GM12878 (cell line): Measurements from ENCODE around the gene CATSPERD. TPM values are rescaled to one million over a fixed set of nuclear protein-coding genes. Genes with fewer than 3 reads are reported as not detected.

Source experiments
- ATAC-seq: fragments of 200-7000 bp; cut with Tn5 transposase; 3 replicates; pipeline ENCODE4 v1.9.1; 2020; ENCODE audit warnings: mild to moderate bottlenecking, moderate library complexity
- BruUV-seq: library from RNA; stranded (reverse); fragments of 400-500 nt; replicated peaks from 2 replicates; lab custom pipeline; 2021; lab: Mats Ljungman, UMichigan
- CTCF ChIA-PET: fragments of 300-600 bp; sonication (Branson Sonifier 250); formaldehyde crosslinking; extraction: SDS; loops from one replicate; lab custom pipeline; 2021; ENCODE audit warnings: inconsistent platforms; lab: Yijun Ruan, JAX
- POLR2A ChIA-PET: fragments of 350-600 bp; formaldehyde crosslinking; extraction: SDS; loops from one replicate; lab custom pipeline; 2021; ENCODE audit warnings: inconsistent platforms; lab: Charles Lee
- RAD21 ChIA-PET: fragments of 300-600 bp; sonication (Branson Sonifier 250); formaldehyde crosslinking; loops from one replicate; lab custom pipeline; 2023; ENCODE audit warnings: antibody characterized with exemption; ENCODE audit not compliant: unreplicated experiment; lab: Charles Lee
- SMC1A ChIA-PET: fragments of 300-600 bp; sonication (Branson Sonifier 250); formaldehyde crosslinking; loops from one replicate; lab custom pipeline; 2023; ENCODE audit not compliant: unreplicated experiment, uncharacterized antibody; lab: Charles Lee
- DNase-seq: peaks from one replicate; pipeline ENCODE4 v3.0.0-alpha.2; 2011; ENCODE audit warnings: low read depth, low spot score
- FAIRE-seq: peaks from 3 replicates; lab custom pipeline; 2011; peaks lifted over from hg19 to GRCh38; lab: Jason Lieb, UNC
- H2AFZ ChIP-seq: 2 replicates; pipeline ENCODE4 v1.6.0; 2011; ENCODE audit warnings: low read depth, low read length, control low read depth; ENCODE audit not compliant: control insufficient read depth
- H3K27ac ChIP-seq: 2 replicates; pipeline ENCODE4 v1.5.1; 2011; ENCODE audit warnings: control low read depth; ENCODE audit not compliant: control insufficient read depth, insufficient read depth
- H3K27me3 ChIP-seq, 2 experiments: replicated peaks in 1 of 2; 2 replicates each; pipeline versions ENCODE4 v1.6.0 to v1.6.1; 2011; ENCODE audit warnings: low read length in 1 of 2; ENCODE audit not compliant: control insufficient read depth in 2 of 2, insufficient read depth in 2 of 2
- H3K36me3 ChIP-seq, 2 experiments: 2 replicates each; pipeline ENCODE4 v1.5.1; 2011; ENCODE audit warnings: low read length in 1 of 2; ENCODE audit not compliant: control insufficient read depth in 2 of 2, insufficient read depth in 2 of 2
- H3K4me1 ChIP-seq: 2 replicates; pipeline ENCODE4 v1.6.1; 2011; ENCODE audit warnings: mild to moderate bottlenecking, low read length, moderate library complexity, mixed read lengths; ENCODE audit not compliant: control insufficient read depth, insufficient read depth
- H3K4me2 ChIP-seq: 2 replicates; pipeline ENCODE4 v1.6.0; 2011; ENCODE audit warnings: control low read depth; ENCODE audit not compliant: control insufficient read depth, insufficient read depth
- H3K4me3 ChIP-seq: fragments of 200-600 bp; sonication (generic); 2 replicates; pipeline ENCODE4 v1.5.1; 2016
- H3K79me2 ChIP-seq: 2 replicates; pipeline ENCODE4 v1.6.0; 2011; ENCODE audit warnings: low read length; ENCODE audit not compliant: control insufficient read depth, insufficient read depth
- H3K9ac ChIP-seq: 2 replicates; pipeline ENCODE4 v1.8.0; 2011; ENCODE audit warnings: low read length, control low read depth, mixed read lengths; ENCODE audit not compliant: control insufficient read depth, insufficient read depth
- H3K9me3 ChIP-seq: replicated peaks from 3 replicates; pipeline ENCODE4 v1.5.1; 2011; ENCODE audit warnings: mild to moderate bottlenecking, low read length; ENCODE audit not compliant: control insufficient read depth, insufficient read depth
- H4K20me1 ChIP-seq: 2 replicates; pipeline ENCODE4 v1.6.0; 2011; ENCODE audit not compliant: control insufficient read depth, insufficient read depth
- ESRRA ChIP-seq: IDR thresholded peaks from 2 replicates; pipeline ENCODE4 v1.6.1; 2012; ENCODE audit warnings: mild to moderate bottlenecking, low read length, improper control_type of control experiment
- FOXK2 ChIP-seq: fragments of 450-650 bp; IDR thresholded peaks from 2 replicates; pipeline ENCODE4 v1.6.1; 2017; ENCODE audit warnings: mild to moderate bottlenecking, moderate library complexity
- GABPA ChIP-seq: IDR thresholded peaks from 2 replicates; pipeline ENCODE4 v1.6.1; 2014; ENCODE audit warnings: antibody characterized with exemption, low read depth, mild to moderate bottlenecking, inconsistent platforms
- HDAC6 ChIP-seq: fragments of 200-600 bp; sonication (generic); IDR thresholded peaks from one replicate; pipeline ENCODE4 v1.8.0; 2017; ENCODE audit warnings: antibody characterized with exemption; ENCODE audit not compliant: unreplicated experiment
- IRF4 ChIP-seq: IDR thresholded peaks from 2 replicates; pipeline ENCODE4 v1.6.1; 2011; ENCODE audit warnings: low read depth, low read length
- KAT2A ChIP-seq: conservative IDR thresholded peaks from 2 replicates; pipeline ENCODE4 v1.6.1; 2011; ENCODE audit warnings: low read depth, low read length; ENCODE audit not compliant: control insufficient read depth
- MEF2A ChIP-seq: IDR thresholded peaks from 2 replicates; pipeline ENCODE4 v1.6.1; 2011; ENCODE audit warnings: low read depth, mild to moderate bottlenecking, low read length, moderate library complexity; ENCODE audit not compliant: insufficient read depth
- NBN ChIP-seq: fragments of 450-650 bp; IDR thresholded peaks from 2 replicates; pipeline ENCODE4 v1.6.1; 2016
- NR2C1 ChIP-seq: fragments of 450-650 bp; IDR thresholded peaks from 2 replicates; pipeline ENCODE4 v1.6.1; 2017; ENCODE audit warnings: antibody characterized with exemption, mild to moderate bottlenecking, moderate library complexity
- PML ChIP-seq: IDR thresholded peaks from 2 replicates; pipeline ENCODE4 v1.6.1; 2012; ENCODE audit warnings: low read length, inconsistent platforms
- RBBP5 ChIP-seq: fragments of 200-600 bp; sonication (generic); conservative IDR thresholded peaks from 2 replicates; pipeline ENCODE4 v1.6.1; 2016
- RCOR1 ChIP-seq: conservative IDR thresholded peaks from 2 replicates; pipeline ENCODE4 v1.6.1; 2012; ENCODE audit warnings: low read depth, low read length, improper control_type of control experiment
- STAT3 ChIP-seq: IDR thresholded peaks from 2 replicates; pipeline ENCODE4 v1.6.1; 2011; ENCODE audit warnings: low read depth, low read length, improper control_type of control experiment
- TCF7 ChIP-seq: IDR thresholded peaks from 2 replicates; pipeline ENCODE4 v1.6.1; 2014; ENCODE audit warnings: antibody characterized with exemption, borderline replicate concordance
- ZBED1 ChIP-seq: IDR thresholded peaks from 2 replicates; pipeline ENCODE4 v1.6.1; 2016; ENCODE audit warnings: borderline replicate concordance
- ZNF24 ChIP-seq: fragments of 450-650 bp; IDR thresholded peaks from 2 replicates; pipeline ENCODE4 v1.6.1; 2017; ENCODE audit warnings: antibody characterized with exemption, mild to moderate bottlenecking
- whole genome bisulfite sequencing: methylation state at CpG from one replicate; pipeline ENCODE4 v1.1.6; 2016; ENCODE audit warnings: low lambda C conversion rate; ENCODE audit not compliant: insufficient replicate concordance, insufficient coverage; ENCODE audit errors: missing lambda C conversion rate; 5-methylcytosine and 5-hydroxymethylcytosine counted together
- in situ Hi-C: fragments of 300-500 bp; cut with MboI; formaldehyde crosslinking; loops from 9 replicates; pipeline ENCODE4 v1.14.3; 2018; ENCODE audit warnings: mixed read lengths
- intact Hi-C: fragments of 100-400 bp; cut with micrococcal nuclease; formaldehyde crosslinking; loops from one replicate; pipeline ENCODE4 v1.14.2; 2022; ENCODE audit not compliant: unreplicated experiment
- polyA plus RNA-seq, 11 experiments: library from polyadenylated mRNA; depleted of rRNA in 4 of 11; unstranded in 6 of 11; stranded (reverse) in 5 of 11; fragments of >200 nt; fragmentation: Nextera tagmentation in 4 of 11; fragmentation: Illumina TruSeq in 1 of 11; extraction: Ambion mirVana in 4 of 11; extraction: Trizol in 1 of 11; gene quantifications; 1 replicate in 1 of 11; 2 replicates in 10 of 11; pipeline versions ENCODE4 v1.2.1 to v1.2.3, GENCODE V29; 2011 to 2016; ENCODE audit warnings: inconsistent platforms in 2 of 11, missing spikeins in 2 of 11, low read depth in 1 of 11
- total RNA-seq, 4 experiments: library from RNA; depleted of rRNA in 3 of 4; stranded (reverse); fragments of >200 nt in 3 of 4; fragmentation: Illumina TruSeq in 1 of 4; extraction: Trizol in 1 of 4; gene quantifications; 2 replicates each; pipeline versions ENCODE4 v1.2.1 to v1.2.3, GENCODE V29; 2013 to 2021
- TF ChIP-seq, protein P1 (sequence below): fragments of 450-650 bp; IDR thresholded peaks from 2 replicates; pipeline ENCODE4 v1.6.1; 2016; ENCODE audit warnings: mild to moderate bottlenecking
- TF ChIP-seq, protein P2 (sequence below): fragments of 450-650 bp; IDR thresholded peaks from 2 replicates; pipeline ENCODE4 v1.6.1; 2017; ENCODE audit warnings: mild to moderate bottlenecking
- TF ChIP-seq, protein P3 (sequence below): IDR thresholded peaks from 2 replicates; pipeline ENCODE4 v1.6.1; 2012; ENCODE audit warnings: low read depth, low read length, improper control_type of control experiment

CATSPERD gene
- total and polyA plus RNA-seq, 10 of the 15 experiments (the other 5 are each of a cell fraction or from before 2014, with no cell fraction given), result 0.02 to 0.38 (median 0.11) TPM; not detected in 5

DNA sequence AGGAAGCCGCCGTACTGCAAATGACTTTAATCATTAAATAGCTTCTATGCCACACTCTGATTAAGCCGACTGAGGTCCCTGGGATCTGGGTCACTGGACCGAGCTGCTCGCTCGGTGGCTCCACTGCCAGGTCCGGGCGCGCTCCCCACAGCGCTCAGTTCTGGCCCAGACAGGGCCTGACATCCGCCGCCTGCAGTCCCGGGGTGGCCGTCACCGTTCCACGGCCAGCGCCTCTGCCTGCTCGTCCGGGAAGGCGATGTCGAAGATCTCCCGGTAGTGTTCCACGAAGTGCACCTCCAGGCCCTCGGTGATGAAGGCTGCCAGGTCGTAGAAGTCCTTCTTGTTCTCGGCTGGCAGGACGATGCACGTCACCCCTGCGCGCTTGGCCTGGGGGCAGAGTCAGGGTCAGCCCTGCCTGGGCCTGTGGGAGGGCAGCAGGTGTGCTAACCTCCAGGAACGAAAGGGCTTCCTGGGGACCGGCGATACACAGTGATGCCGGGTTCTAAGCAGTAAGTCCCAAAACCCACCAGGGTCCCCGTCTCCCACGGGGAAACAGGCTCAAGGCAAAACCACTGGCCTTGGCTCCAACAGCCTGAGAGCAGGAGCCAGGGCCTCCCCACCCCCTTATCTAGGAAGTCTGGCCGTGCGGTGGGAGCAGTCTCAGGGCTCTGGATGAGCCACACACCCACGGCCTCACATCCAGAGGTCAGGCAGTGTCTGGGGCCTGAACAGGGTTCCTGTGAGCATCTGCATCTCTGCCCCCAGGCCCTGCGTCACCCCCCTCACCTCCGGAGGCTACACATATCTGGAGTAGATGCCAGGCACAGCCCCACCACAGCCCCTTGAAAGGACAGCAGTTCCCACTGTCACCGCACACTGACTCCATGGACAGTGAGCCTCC, 28.4 kb upstream of the CATSPERD start:
- no peak for DNase-seq
- Histone ChIP-seq H2AFZ (no peak overlapping the region), H3K27ac (peak overlapping the region; percentile 94; the same call in 1 of the 2 replicates), H3K79me2 (peaks cover 49% of the 10 kb centered on the region), H3K4me1 (peaks cover 10% of the 10 kb centered on the region), H3K4me3 (peak overlapping the region; percentile 94), H4K20me1 (no peaks in the 10 kb centered on the region; the same call in none of the 2 replicates), H3K36me3 (peaks cover 9 to 52% of the 10 kb centered on the region in 2 experiments; a peak in 3 of 4 replicates), H3K9me3 (no peaks in the 10 kb centered on the region; the same call in 2 of the 3 replicates), H3K4me2 (peak overlapping the region; percentile 64), H3K27me3 (no peaks in the 10 kb centered on the region), H3K9ac (peak overlapping the region; percentile 98)
- SMC1A ChIA-PET, result no interaction called here
- CTCF ChIA-PET, result interaction anchor here (3.7 kb wide), 1 partner anchor 27 kb away, joined by 74 read pairs; the partner anchor contains the start of genes CATSPERD and LONP1
- POLR2A ChIA-PET, result interaction anchor here (1.4 to 1.7 kb wide), 2 partner anchors 10 to 26 kb away, joined by 6 to 9 read pairs; no protein-coding TSS in a partner anchor
- no TSS peak for BruUV-seq
- in situ Hi-C loops (no loop called here), intact Hi-C loops (loop anchor here (2.0 kb wide), 2 partner anchors 29 to 99 kb away; partner anchors contain the start of genes CATSPERD, DUS3L and LONP1)
- WGBS, result 12% methylated on average over 42 of the region's 42 CpGs
- ATAC-seq, result no peak
- RAD21 ChIA-PET, result no interaction called here
- FAIRE-seq, result no peak
- TF ChIP-seq HDAC6 (no peak), NR2C1 (no peak), ZBED1 (0 out of 2 replicates have a peak, but pooled peaks have one; percentile 20), PML (0 out of 2 replicates have a peak, but pooled peaks have one; percentile 36), ESRRA (no peak), RBBP5 (no peak), RCOR1 (no peak), MEF2A (no peak), KAT2A (no peak), GABPA (no peak), IRF4 (no peak), NBN (no peak), STAT3 (no peak), FOXK2 (no peak), TCF7 (no peak), ZNF24 (no peak)
- TF ChIP-seq, protein P1, sequence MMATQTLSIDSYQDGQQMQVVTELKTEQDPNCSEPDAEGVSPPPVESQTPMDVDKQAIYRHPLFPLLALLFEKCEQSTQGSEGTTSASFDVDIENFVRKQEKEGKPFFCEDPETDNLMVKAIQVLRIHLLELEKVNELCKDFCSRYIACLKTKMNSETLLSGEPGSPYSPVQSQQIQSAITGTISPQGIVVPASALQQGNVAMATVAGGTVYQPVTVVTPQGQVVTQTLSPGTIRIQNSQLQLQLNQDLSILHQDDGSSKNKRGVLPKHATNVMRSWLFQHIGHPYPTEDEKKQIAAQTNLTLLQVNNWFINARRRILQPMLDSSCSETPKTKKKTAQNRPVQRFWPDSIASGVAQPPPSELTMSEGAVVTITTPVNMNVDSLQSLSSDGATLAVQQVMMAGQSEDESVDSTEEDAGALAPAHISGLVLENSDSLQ, result no peak
- TF ChIP-seq, protein P2, sequence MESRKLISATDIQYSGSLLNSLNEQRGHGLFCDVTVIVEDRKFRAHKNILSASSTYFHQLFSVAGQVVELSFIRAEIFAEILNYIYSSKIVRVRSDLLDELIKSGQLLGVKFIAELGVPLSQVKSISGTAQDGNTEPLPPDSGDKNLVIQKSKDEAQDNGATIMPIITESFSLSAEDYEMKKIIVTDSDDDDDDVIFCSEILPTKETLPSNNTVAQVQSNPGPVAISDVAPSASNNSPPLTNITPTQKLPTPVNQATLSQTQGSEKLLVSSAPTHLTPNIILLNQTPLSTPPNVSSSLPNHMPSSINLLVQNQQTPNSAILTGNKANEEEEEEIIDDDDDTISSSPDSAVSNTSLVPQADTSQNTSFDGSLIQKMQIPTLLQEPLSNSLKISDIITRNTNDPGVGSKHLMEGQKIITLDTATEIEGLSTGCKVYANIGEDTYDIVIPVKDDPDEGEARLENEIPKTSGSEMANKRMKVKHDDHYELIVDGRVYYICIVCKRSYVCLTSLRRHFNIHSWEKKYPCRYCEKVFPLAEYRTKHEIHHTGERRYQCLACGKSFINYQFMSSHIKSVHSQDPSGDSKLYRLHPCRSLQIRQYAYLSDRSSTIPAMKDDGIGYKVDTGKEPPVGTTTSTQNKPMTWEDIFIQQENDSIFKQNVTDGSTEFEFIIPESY, result no peak
- TF ChIP-seq, protein P3, sequence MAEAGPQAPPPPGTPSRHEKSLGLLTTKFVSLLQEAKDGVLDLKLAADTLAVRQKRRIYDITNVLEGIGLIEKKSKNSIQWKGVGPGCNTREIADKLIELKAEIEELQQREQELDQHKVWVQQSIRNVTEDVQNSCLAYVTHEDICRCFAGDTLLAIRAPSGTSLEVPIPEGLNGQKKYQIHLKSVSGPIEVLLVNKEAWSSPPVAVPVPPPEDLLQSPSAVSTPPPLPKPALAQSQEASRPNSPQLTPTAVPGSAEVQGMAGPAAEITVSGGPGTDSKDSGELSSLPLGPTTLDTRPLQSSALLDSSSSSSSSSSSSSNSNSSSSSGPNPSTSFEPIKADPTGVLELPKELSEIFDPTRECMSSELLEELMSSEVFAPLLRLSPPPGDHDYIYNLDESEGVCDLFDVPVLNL, result no peak
